ENCODE measurements around the gene GOLGA3.

The GOLGA3 gene

GRCh38 chr12:132842449-132843045 lies 13.9 kb upstream of the GOLGA3 start:
- no peak for TF ChIP-seq CTCF (IDR thresholded peaks at IDR 0.05; ENCODE audit: extremely low read depth, insufficient read depth, missing control alignments)
- no peak for DNase-seq (ENCODE audit: low spot score)
- in situ Hi-C loops (cut with MboI; ENCODE audit: low pct_unique_long_range_greater_than_20kb, low sequenced_read_pairs, unreplicated experiment), result no loop called here

GRCh38 chr12:132841151-132841550 lies 12.5 kb upstream of the GOLGA3 start:
- no peak for TF ChIP-seq CTCF (IDR thresholded peaks at IDR 0.05; ENCODE audit: extremely low read depth, insufficient read depth, missing control alignments)
- no peak for DNase-seq (ENCODE audit: low spot score)
- in situ Hi-C loops (cut with MboI; ENCODE audit: low pct_unique_long_range_greater_than_20kb, low sequenced_read_pairs, unreplicated experiment), result no loop called here

DNA sequence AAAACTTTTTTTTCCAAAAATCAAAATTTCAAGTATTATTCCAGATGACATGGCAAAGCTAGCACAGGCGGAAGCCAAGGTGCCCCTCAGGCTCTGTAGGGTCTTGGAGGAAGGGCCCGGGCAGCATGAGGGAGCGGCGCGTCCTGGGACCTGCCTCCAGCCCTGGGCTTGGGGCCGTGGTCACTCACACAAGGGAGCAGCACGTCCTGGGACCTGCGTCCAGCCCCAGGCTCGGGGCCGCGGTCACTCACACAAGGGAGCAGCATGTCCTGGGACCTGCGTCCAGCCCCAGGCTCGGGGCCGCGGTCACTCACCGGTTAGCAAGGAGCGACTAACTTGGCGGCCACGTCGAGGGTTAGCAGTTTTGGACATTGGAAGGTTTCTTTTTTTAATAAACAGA lies 11.9 kb upstream of the GOLGA3 start:
- no peak for TF ChIP-seq CTCF (IDR thresholded peaks at IDR 0.05; ENCODE audit: extremely low read depth, insufficient read depth, missing control alignments)
- in situ Hi-C loops (cut with MboI; ENCODE audit: low pct_unique_long_range_greater_than_20kb, low sequenced_read_pairs, unreplicated experiment), result no loop called here
- DNase-seq (ENCODE audit: low spot score), result no peak

DNA sequence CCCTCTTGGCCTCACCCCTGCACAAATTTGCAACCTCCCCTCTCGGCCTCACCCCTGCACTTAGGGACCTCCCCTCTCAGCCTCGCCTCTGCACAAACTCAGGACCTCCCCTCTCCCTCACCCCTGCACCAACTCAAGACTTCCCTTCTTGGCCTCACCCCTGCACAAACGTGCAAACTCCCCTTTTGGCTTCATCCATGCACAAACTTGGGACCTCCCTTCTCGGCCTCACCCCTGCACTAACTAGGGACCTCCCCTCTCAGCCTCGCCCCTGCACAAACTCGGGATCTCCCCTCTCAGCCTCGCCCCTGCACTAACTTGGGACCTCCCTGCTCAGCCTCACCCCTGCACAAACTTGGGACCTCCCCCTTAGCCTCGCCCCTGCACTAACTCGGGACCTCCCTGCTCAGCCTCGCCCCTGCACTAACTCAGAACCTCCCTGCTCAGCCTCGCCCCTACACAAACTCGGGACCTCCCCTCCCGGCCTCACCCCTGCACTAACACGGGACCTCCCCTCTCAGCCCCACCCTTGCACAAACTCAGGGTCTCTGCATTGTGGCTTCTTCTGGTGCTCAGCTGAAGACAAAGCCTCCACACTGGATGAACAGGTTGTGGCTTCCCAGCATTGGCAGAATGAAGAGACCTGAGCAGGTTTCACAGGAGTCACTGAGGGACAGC lies 11.0 kb upstream of the GOLGA3 start:
- DNase-seq (ENCODE audit: low spot score), result no peak
- in situ Hi-C loops (cut with MboI; ENCODE audit: low pct_unique_long_range_greater_than_20kb, low sequenced_read_pairs, unreplicated experiment), result no loop called here
- TF ChIP-seq CTCF (IDR thresholded peaks at IDR 0.05; ENCODE audit: extremely low read depth, insufficient read depth, missing control alignments), result no peak

DNA sequence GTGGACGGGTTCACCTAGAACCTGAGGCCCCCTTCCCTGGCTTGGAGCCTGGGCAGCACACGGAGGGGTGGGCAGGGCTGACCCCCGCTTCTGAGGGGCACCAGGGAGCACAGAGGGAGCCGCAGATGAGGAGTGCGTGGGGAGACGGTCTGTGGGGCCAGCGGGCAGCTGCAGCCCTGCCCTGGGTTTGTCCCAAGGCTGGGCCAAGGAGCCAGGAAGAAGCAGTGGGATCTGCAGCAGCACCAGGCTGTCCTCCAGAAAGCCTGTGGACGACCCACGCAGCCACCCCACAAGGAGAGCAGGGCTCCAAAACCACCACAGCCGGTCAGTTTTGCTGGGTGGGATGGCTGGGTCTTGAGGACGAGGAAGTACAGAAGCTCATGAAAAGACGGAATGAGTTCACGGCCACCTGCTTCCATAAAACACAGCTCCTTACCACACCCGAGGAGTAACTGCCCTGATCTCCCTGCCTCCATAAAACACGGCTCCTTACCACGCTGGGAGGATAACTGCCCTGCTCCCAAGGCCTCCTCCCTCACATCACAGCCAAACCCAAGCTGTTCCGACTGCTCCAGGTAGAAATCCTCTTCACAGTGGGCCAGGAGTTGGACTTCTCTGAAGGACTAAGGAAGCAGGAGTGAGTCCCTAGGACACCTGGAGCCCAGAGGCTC lies 9.9 kb upstream of the GOLGA3 start:
- no peak for TF ChIP-seq CTCF (IDR thresholded peaks at IDR 0.05; ENCODE audit: extremely low read depth, insufficient read depth, missing control alignments)
- DNase-seq (ENCODE audit: low spot score), result no peak

DNA sequence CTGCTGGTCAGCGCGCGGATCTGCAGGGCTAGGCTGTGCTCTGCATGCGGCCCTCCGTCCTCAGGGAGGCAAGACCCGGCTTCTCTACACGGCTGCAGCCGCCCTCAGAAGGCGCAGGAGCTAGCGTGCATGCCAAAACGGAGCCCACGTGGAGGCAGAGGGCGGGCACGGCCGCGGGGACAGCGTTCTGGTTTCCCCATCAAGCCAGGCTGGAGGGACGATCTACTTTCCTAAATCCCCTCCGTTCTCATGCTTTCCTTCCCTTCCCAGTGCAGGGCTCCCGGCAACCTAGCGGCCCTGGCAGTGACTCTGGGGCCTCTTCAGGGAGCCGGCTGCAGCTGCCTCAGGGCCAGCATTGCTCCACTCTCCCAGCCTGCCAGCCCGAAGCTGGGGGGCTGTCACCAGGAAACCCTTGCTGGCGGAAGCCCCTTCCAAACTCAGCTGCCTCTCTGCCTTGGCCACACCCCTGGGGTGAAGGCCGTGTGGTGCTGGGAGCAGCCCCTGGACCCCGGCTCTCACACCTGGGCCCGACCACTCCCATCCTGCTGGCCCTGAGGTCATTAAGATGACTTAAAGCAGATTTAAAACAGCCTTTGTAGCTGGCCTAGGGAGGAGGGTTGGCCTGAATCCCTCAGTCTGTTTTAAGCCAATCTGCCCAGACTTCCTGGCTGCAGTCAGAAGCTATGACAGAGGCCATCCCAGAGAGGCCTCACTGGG lies 9.2 kb upstream of the GOLGA3 start:
- in situ Hi-C loops (cut with MboI; ENCODE audit: low pct_unique_long_range_greater_than_20kb, low sequenced_read_pairs, unreplicated experiment), result no loop called here
- no peak for DNase-seq (ENCODE audit: low spot score)
- TF ChIP-seq CTCF (IDR thresholded peaks at IDR 0.05; ENCODE audit: extremely low read depth, insufficient read depth, missing control alignments), result no peak

More for the DNA sequence above, 9.9 kb upstream of the GOLGA3 start:
- in situ Hi-C loops (cut with MboI; ENCODE audit: low pct_unique_long_range_greater_than_20kb, low sequenced_read_pairs, unreplicated experiment), result no loop called here
